Measurements from ENCODE around the gene PLSCR5.

DNA sequence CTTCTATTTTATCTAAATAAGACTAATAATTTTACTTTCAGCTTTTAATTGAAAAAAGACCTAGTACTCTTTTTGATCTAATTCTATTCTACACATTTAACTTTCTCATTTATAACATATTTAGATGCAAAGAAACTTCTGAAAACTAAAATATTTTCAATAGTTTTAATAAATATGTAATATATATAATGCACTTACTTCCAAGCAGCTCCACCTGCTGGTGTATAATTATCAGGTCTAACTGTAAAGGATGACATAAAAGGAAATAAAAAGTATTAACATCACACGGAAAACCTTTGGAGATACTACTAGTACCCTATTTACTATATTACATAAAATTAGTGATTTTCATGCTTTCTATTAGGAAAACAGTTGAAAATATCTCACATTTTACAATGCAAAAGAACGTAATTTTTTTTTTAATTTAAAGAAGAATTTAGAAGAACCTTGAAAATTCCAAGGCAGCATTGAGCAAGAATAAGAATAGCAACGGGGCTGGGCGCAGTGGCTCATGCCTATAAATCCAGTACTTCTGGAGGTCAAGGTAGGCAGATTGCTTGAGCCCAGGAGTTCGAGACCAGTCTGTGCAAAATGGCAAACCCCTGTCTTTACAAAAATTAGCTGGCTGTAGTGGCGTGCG is 10.2 kb downstream of the PLSCR5 start:
- TF ChIP-seq, protein P1, sequence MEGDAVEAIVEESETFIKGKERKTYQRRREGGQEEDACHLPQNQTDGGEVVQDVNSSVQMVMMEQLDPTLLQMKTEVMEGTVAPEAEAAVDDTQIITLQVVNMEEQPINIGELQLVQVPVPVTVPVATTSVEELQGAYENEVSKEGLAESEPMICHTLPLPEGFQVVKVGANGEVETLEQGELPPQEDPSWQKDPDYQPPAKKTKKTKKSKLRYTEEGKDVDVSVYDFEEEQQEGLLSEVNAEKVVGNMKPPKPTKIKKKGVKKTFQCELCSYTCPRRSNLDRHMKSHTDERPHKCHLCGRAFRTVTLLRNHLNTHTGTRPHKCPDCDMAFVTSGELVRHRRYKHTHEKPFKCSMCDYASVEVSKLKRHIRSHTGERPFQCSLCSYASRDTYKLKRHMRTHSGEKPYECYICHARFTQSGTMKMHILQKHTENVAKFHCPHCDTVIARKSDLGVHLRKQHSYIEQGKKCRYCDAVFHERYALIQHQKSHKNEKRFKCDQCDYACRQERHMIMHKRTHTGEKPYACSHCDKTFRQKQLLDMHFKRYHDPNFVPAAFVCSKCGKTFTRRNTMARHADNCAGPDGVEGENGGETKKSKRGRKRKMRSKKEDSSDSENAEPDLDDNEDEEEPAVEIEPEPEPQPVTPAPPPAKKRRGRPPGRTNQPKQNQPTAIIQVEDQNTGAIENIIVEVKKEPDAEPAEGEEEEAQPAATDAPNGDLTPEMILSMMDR (IDR thresholded peaks at IDR 0.05; ENCODE audit: low read length) = peak; percentile 39; the same call in 1 of the 2 replicates
- TF ChIP-seq EZH2 (IDR thresholded peaks at IDR 0.05; ENCODE audit: borderline replicate concordance, low read length) = no peak
